GM12878 (cell line): ENCODE results near the gene PPARD. TPM values are rescaled to one million over a fixed set of nuclear protein-coding genes. Genes with fewer than 3 reads are reported as not detected.

ENCODE experiments used
- ATAC-seq: fragments of 200-7000 bp; cut with Tn5 transposase; 3 replicates; pipeline ENCODE4 v1.9.1; 2020; ENCODE audit warnings: mild to moderate bottlenecking, moderate library complexity
- BruUV-seq: library from RNA; stranded (reverse); fragments of 400-500 nt; replicated peaks from 2 replicates; lab custom pipeline; 2021; lab: Mats Ljungman, UMichigan
- CTCF ChIA-PET: fragments of 300-600 bp; sonication (Branson Sonifier 250); formaldehyde crosslinking; extraction: SDS; loops from one replicate; lab custom pipeline; 2021; ENCODE audit warnings: inconsistent platforms; lab: Yijun Ruan, JAX
- POLR2A ChIA-PET: fragments of 350-600 bp; formaldehyde crosslinking; extraction: SDS; loops from one replicate; lab custom pipeline; 2021; ENCODE audit warnings: inconsistent platforms; lab: Charles Lee
- RAD21 ChIA-PET: fragments of 300-600 bp; sonication (Branson Sonifier 250); formaldehyde crosslinking; loops from one replicate; lab custom pipeline; 2023; ENCODE audit warnings: antibody characterized with exemption; ENCODE audit not compliant: unreplicated experiment; lab: Charles Lee
- SMC1A ChIA-PET: fragments of 300-600 bp; sonication (Branson Sonifier 250); formaldehyde crosslinking; loops from one replicate; lab custom pipeline; 2023; ENCODE audit not compliant: unreplicated experiment, uncharacterized antibody; lab: Charles Lee
- DNase-seq: peaks from one replicate; pipeline ENCODE4 v3.0.0-alpha.2; 2011; ENCODE audit warnings: low read depth, low spot score
- FAIRE-seq: peaks from 3 replicates; lab custom pipeline; 2011; peaks lifted over from hg19 to GRCh38; lab: Jason Lieb, UNC
- H2AFZ ChIP-seq: 2 replicates; pipeline ENCODE4 v1.6.0; 2011; ENCODE audit warnings: low read depth, low read length, control low read depth; ENCODE audit not compliant: control insufficient read depth
- H3K27ac ChIP-seq: 2 replicates; pipeline ENCODE4 v1.5.1; 2011; ENCODE audit warnings: control low read depth; ENCODE audit not compliant: control insufficient read depth, insufficient read depth
- H3K27me3 ChIP-seq, 2 experiments: replicated peaks in 1 of 2; 2 replicates each; pipeline versions ENCODE4 v1.6.0 to v1.6.1; 2011; ENCODE audit warnings: low read length in 1 of 2; ENCODE audit not compliant: control insufficient read depth in 2 of 2, insufficient read depth in 2 of 2
- H3K36me3 ChIP-seq, 2 experiments: 2 replicates each; pipeline ENCODE4 v1.5.1; 2011; ENCODE audit warnings: low read length in 1 of 2; ENCODE audit not compliant: control insufficient read depth in 2 of 2, insufficient read depth in 2 of 2
- H3K4me1 ChIP-seq: 2 replicates; pipeline ENCODE4 v1.6.1; 2011; ENCODE audit warnings: mild to moderate bottlenecking, low read length, moderate library complexity, mixed read lengths; ENCODE audit not compliant: control insufficient read depth, insufficient read depth
- H3K4me2 ChIP-seq: 2 replicates; pipeline ENCODE4 v1.6.0; 2011; ENCODE audit warnings: control low read depth; ENCODE audit not compliant: control insufficient read depth, insufficient read depth
- H3K4me3 ChIP-seq: fragments of 200-600 bp; sonication (generic); 2 replicates; pipeline ENCODE4 v1.5.1; 2016
- H3K79me2 ChIP-seq: 2 replicates; pipeline ENCODE4 v1.6.0; 2011; ENCODE audit warnings: low read length; ENCODE audit not compliant: control insufficient read depth, insufficient read depth
- H3K9ac ChIP-seq: 2 replicates; pipeline ENCODE4 v1.8.0; 2011; ENCODE audit warnings: low read length, control low read depth, mixed read lengths; ENCODE audit not compliant: control insufficient read depth, insufficient read depth
- H3K9me3 ChIP-seq: replicated peaks from 3 replicates; pipeline ENCODE4 v1.5.1; 2011; ENCODE audit warnings: mild to moderate bottlenecking, low read length; ENCODE audit not compliant: control insufficient read depth, insufficient read depth
- H4K20me1 ChIP-seq: 2 replicates; pipeline ENCODE4 v1.6.0; 2011; ENCODE audit not compliant: control insufficient read depth, insufficient read depth
- ATF7 ChIP-seq: fragments of 450-650 bp; IDR thresholded peaks from 2 replicates; pipeline ENCODE4 v1.6.1; 2016; ENCODE audit warnings: low read depth, mild to moderate bottlenecking
- EZH2 ChIP-seq: IDR thresholded peaks from 2 replicates; pipeline ENCODE4 v1.6.1; 2012; ENCODE audit warnings: low read depth, mild to moderate bottlenecking, control low read depth, inconsistent platforms, low read length, borderline replicate concordance; ENCODE audit not compliant: control insufficient read depth
- FOS ChIP-seq: IDR thresholded peaks from 3 replicates; pipeline ENCODE4 v1.6.1; 2011; ENCODE audit warnings: borderline replicate concordance; ENCODE audit not compliant: insufficient read length; ENCODE audit errors: extremely low read depth
- HDAC6 ChIP-seq: fragments of 200-600 bp; sonication (generic); IDR thresholded peaks from one replicate; pipeline ENCODE4 v1.8.0; 2017; ENCODE audit warnings: antibody characterized with exemption; ENCODE audit not compliant: unreplicated experiment
- JUNB ChIP-seq: IDR thresholded peaks from 2 replicates; pipeline ENCODE4 v1.6.1; 2016; ENCODE audit warnings: antibody characterized with exemption, mild to moderate bottlenecking
- MTA2 ChIP-seq: fragments of 450-650 bp; IDR thresholded peaks from 2 replicates; pipeline ENCODE4 v1.6.1; 2016; ENCODE audit warnings: low read depth, mild to moderate bottlenecking, moderate library complexity
- MTA3 ChIP-seq: IDR thresholded peaks from 2 replicates; pipeline ENCODE4 v1.6.1; 2012; ENCODE audit warnings: low read length, inconsistent platforms, borderline replicate concordance
- NFYA ChIP-seq: IDR thresholded peaks from 2 replicates; pipeline ENCODE4 v1.6.1; 2011; ENCODE audit warnings: low read depth, mild to moderate bottlenecking, low read length, improper control_type of control experiment, borderline replicate concordance
- RB1 ChIP-seq: fragments of 450-650 bp; formaldehyde crosslinking; IDR thresholded peaks from 2 replicates; pipeline ENCODE4 v1.6.1; 2017; ENCODE audit warnings: mild to moderate bottlenecking, borderline replicate concordance
- RELA ChIP-seq: fragments of 450-650 bp; IDR thresholded peaks from 2 replicates; pipeline ENCODE4 v1.8.0; 2014; ENCODE audit warnings: borderline replicate concordance; ENCODE audit not compliant: partially characterized antibody
- SMAD1 ChIP-seq: fragments of 450-650 bp; IDR thresholded peaks from 2 replicates; pipeline ENCODE4 v1.6.1; 2018; ENCODE audit warnings: mild to moderate bottlenecking, low read depth; ENCODE audit not compliant: partially characterized antibody
- STAT3 ChIP-seq: IDR thresholded peaks from 2 replicates; pipeline ENCODE4 v1.6.1; 2011; ENCODE audit warnings: low read depth, low read length, improper control_type of control experiment
- WRNIP1 ChIP-seq: IDR thresholded peaks from 2 replicates; pipeline ENCODE4 v1.6.1; 2011; ENCODE audit warnings: low read depth, low read length, improper control_type of control experiment, borderline replicate concordance
- ZNF24 ChIP-seq: fragments of 450-650 bp; IDR thresholded peaks from 2 replicates; pipeline ENCODE4 v1.6.1; 2017; ENCODE audit warnings: antibody characterized with exemption, mild to moderate bottlenecking
- WGBS: methylation state at CpG from one replicate; pipeline ENCODE4 v1.1.6; 2016; ENCODE audit warnings: low lambda C conversion rate; ENCODE audit not compliant: insufficient replicate concordance, insufficient coverage; ENCODE audit errors: missing lambda C conversion rate; 5-methylcytosine and 5-hydroxymethylcytosine counted together
- in situ Hi-C: fragments of 300-500 bp; cut with MboI; formaldehyde crosslinking; loops from 9 replicates; pipeline ENCODE4 v1.14.3; 2018; ENCODE audit warnings: mixed read lengths
- intact Hi-C: fragments of 100-400 bp; cut with micrococcal nuclease; formaldehyde crosslinking; loops from one replicate; pipeline ENCODE4 v1.14.2; 2022; ENCODE audit not compliant: unreplicated experiment
- polyA plus RNA-seq, 11 experiments: library from polyadenylated mRNA; depleted of rRNA in 4 of 11; unstranded in 6 of 11; stranded (reverse) in 5 of 11; fragments of >200 nt; fragmentation: Nextera tagmentation in 4 of 11; fragmentation: Illumina TruSeq in 1 of 11; extraction: Ambion mirVana in 4 of 11; extraction: Trizol in 1 of 11; gene quantifications; 1 replicate in 1 of 11; 2 replicates in 10 of 11; pipeline versions ENCODE4 v1.2.1 to v1.2.3, GENCODE V29; 2011 to 2016; ENCODE audit warnings: inconsistent platforms in 2 of 11, missing spikeins in 2 of 11, low read depth in 1 of 11
- total RNA-seq, 4 experiments: library from RNA; depleted of rRNA in 3 of 4; stranded (reverse); fragments of >200 nt in 3 of 4; fragmentation: Illumina TruSeq in 1 of 4; extraction: Trizol in 1 of 4; gene quantifications; 2 replicates each; pipeline versions ENCODE4 v1.2.1 to v1.2.3, GENCODE V29; 2013 to 2021
- TF ChIP-seq, protein P1 (sequence below): fragments of 450-650 bp; formaldehyde crosslinking; IDR thresholded peaks from 2 replicates; pipeline ENCODE4 v1.5.0; 2022; ENCODE audit warnings: mild to moderate bottlenecking, missing genetic modification characterization
- TF ChIP-seq, protein P2 (sequence below): fragments of 450-650 bp; IDR thresholded peaks from 2 replicates; pipeline ENCODE4 v1.6.1; 2017; ENCODE audit warnings: mild to moderate bottlenecking, low read depth, inconsistent platforms; ENCODE audit not compliant: poor library complexity, severe bottlenecking

Gene PPARD
- total and polyA plus RNA-seq, 10 of the 15 experiments (the other 5 are each of a cell fraction or from before 2014, with no cell fraction given): 0.05 to 12.6 (median 6.7) TPM

DNA sequence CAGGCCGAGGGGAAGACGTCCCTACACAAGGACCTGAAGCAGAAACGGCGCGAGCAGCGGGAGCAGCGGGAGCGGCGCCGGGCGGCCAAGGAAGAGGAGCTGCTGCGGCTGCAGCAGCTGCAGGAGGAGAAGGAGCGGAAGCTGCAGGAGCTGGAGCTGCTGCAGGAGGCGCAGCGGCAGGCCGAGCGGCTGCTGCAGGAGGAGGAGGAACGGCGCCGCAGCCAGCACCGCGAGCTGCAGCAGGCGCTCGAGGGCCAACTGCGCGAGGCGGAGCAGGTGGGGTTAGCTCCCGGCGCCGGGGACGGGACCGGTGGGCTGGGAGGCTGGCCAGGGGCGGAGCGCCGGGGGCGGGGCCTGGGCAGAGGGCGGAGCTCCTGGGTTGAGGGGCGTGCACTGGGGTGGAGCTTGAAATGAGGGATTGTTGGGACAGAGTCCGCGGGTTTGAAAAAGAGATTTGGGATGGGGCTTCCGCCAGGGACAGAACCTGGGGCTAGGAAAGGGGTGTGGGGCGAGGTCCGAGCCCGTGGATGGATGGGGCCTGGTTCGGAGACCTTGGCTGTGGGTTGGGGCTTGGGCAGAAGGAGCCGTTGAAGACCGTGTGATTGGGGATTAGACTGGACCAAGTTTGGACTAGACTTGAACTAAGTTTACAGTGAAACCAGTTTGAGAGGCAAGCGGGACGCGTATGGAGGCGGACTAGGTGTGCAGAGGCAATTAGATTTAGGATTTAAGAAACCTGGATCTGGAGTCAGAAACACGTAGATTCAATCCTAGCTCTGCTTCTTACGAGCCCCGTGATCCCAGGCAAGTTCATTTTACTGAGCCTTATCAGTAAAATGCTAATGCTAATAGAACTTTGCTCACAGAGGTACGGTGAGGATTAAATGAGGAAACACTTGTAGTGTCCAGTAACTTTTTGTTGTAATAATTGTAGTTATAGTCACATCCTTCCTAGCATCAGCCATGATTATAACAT lies 23.9 kb upstream of the PPARD start:
- FAIRE-seq: no peak
- in situ Hi-C loops: no loop called here
- H3K4me2 ChIP-seq: no peak overlapping the region
- TF ChIP-seq ATF7 (no peak), SMAD1 (no peak), WRNIP1 (no peak), EZH2 (no peak), JUNB (no peak), FOS (no peak), MTA2 (no peak), RELA (no peak), MTA3 (no peak), NFYA (no peak), ZNF24 (no peak), STAT3 (no peak), HDAC6 (no peak), RB1 (no peak)
- TF ChIP-seq, protein P1, sequence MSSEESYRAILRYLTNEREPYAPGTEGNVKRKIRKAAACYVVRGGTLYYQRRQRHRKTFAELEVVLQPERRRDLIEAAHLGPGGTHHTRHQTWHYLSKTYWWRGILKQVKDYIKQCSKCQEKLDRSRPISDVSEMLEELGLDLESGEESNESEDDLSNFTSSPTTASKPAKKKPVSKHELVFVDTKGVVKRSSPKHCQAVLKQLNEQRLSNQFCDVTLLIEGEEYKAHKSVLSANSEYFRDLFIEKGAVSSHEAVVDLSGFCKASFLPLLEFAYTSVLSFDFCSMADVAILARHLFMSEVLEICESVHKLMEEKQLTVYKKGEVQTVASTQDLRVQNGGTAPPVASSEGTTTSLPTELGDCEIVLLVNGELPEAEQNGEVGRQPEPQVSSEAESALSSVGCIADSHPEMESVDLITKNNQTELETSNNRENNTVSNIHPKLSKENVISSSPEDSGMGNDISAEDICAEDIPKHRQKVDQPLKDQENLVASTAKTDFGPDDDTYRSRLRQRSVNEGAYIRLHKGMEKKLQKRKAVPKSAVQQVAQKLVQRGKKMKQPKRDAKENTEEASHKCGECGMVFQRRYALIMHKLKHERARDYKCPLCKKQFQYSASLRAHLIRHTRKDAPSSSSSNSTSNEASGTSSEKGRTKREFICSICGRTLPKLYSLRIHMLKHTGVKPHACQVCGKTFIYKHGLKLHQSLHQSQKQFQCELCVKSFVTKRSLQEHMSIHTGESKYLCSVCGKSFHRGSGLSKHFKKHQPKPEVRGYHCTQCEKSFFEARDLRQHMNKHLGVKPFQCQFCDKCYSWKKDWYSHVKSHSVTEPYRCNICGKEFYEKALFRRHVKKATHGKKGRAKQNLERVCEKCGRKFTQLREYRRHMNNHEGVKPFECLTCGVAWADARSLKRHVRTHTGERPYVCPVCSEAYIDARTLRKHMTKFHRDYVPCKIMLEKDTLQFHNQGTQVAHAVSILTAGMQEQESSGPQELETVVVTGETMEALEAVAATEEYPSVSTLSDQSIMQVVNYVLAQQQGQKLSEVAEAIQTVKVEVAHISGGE (CRISPR knock-in tag): no peak
- TF ChIP-seq, protein P2, sequence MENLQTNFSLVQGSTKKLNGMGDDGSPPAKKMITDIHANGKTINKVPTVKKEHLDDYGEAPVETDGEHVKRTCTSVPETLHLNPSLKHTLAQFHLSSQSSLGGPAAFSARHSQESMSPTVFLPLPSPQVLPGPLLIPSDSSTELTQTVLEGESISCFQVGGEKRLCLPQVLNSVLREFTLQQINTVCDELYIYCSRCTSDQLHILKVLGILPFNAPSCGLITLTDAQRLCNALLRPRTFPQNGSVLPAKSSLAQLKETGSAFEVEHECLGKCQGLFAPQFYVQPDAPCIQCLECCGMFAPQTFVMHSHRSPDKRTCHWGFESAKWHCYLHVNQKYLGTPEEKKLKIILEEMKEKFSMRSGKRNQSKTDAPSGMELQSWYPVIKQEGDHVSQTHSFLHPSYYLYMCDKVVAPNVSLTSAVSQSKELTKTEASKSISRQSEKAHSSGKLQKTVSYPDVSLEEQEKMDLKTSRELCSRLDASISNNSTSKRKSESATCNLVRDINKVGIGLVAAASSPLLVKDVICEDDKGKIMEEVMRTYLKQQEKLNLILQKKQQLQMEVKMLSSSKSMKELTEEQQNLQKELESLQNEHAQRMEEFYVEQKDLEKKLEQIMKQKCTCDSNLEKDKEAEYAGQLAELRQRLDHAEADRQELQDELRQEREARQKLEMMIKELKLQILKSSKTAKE: no peak

More for the DNA sequence above, 23.9 kb upstream of the PPARD start:
- ATAC-seq: no peak
- H3K79me2 ChIP-seq: no peaks in the 10 kb centered on the region
- no TSS peak for BruUV-seq
- H4K20me1 ChIP-seq: no peaks in the 10 kb centered on the region
- RAD21 ChIA-PET: no interaction called here
- no peak overlapping the region for H2AFZ ChIP-seq
- no peak overlapping the region for H3K4me3 ChIP-seq
- SMC1A ChIA-PET: interaction anchor here (1.2 to 1.5 kb wide), 2 partner anchors 9 to 129 kb away, joined by 3 read pairs; no protein-coding TSS in a partner anchor
- no peaks in the 10 kb centered on the region for H3K4me1 ChIP-seq
- WGBS: 96% methylated on average over 40 of the region's 55 CpGs
- no peaks in the 10 kb centered on the region for H3K9me3 ChIP-seq
- POLR2A ChIA-PET: no interaction called here
- no peak overlapping the region for H3K9ac ChIP-seq
- peaks cover 14 to 22% of the 10 kb centered on the region in 2 experiments for H3K36me3 ChIP-seq
- no peaks in the 10 kb centered on the region for H3K27me3 ChIP-seq
- CTCF ChIA-PET: no interaction called here
- no peak overlapping the region for H3K27ac ChIP-seq
- intact Hi-C loops: no loop called here
- no peak for DNase-seq
